Measurements from ENCODE around the gene KLHL29. TPM values are rescaled to one million over a fixed set of nuclear protein-coding genes. Genes with fewer than 3 reads are reported as not detected.

Gene KLHL29
- total and polyA plus RNA-seq, 5 donors from 2014 or later = 0.09 to 1.3 (median 0.24) TPM

DNA sequence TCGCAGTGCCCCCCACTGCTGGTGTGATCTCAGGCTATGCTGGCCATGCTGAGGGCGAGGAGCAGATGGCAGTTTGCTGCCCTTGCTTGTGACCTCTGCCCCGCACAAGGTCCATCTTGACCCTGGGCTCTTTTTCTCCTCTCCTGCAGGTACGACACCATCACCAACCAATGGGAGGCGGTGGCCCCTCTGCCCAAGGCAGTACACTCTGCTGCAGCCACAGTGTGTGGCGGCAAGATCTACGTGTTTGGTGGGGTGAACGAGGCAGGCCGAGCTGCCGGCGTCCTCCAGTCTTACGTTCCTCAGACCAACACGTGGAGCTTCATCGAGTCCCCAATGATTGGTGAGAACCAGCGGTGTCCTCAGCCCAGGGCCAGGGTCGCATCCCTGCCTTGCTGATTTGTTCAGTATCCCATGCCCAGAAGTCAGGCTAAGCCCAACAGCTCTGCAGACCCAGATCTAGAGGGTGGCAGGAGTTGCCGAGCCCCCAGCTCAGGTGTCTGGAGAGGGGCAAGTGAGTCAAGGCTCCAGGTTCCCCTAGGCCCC lies 318.1 kb downstream of the KLHL29 start:
- H3K4me1 Mint-ChIP-seq = no peaks in the 10 kb centered on the region
- H3K27ac Mint-ChIP-seq = no peak overlapping the region
- no peak overlapping the region for H3K4me3 Mint-ChIP-seq
- H3K36me3 ChIP-seq (ENCODE audit: control insufficient read depth, insufficient read depth, low read length) = peaks cover 2% of the 10 kb centered on the region
- no peaks in the 10 kb centered on the region for H3K9me3 Mint-ChIP-seq
- DNase-seq (no peak), ATAC-seq (ENCODE audit: low read depth in 2 of 2) (no peak)
- H3K9me3 ChIP-seq (ENCODE audit: control insufficient read depth in 2 of 2, low read length in 2 of 2) = no peaks in the 10 kb centered on the region
- no peaks in the 10 kb centered on the region for H3K27me3 ChIP-seq (ENCODE audit: control insufficient read depth, insufficient read depth, low read length)
- H3K4me1 ChIP-seq (ENCODE audit: control insufficient read depth, insufficient read depth, low read length, poor library complexity, severe bottlenecking) = no peaks in the 10 kb centered on the region
- no peaks in the 10 kb centered on the region for H3K27me3 Mint-ChIP-seq
- H3K36me3 Mint-ChIP-seq = peaks cover 42% of the 10 kb centered on the region
- H3K27ac ChIP-seq (ENCODE audit: insufficient read depth, low read length, poor library complexity, severe bottlenecking) = no peak overlapping the region
- H3K4me3 ChIP-seq (ENCODE audit: low read depth, low read length) = no peak overlapping the region

DNA sequence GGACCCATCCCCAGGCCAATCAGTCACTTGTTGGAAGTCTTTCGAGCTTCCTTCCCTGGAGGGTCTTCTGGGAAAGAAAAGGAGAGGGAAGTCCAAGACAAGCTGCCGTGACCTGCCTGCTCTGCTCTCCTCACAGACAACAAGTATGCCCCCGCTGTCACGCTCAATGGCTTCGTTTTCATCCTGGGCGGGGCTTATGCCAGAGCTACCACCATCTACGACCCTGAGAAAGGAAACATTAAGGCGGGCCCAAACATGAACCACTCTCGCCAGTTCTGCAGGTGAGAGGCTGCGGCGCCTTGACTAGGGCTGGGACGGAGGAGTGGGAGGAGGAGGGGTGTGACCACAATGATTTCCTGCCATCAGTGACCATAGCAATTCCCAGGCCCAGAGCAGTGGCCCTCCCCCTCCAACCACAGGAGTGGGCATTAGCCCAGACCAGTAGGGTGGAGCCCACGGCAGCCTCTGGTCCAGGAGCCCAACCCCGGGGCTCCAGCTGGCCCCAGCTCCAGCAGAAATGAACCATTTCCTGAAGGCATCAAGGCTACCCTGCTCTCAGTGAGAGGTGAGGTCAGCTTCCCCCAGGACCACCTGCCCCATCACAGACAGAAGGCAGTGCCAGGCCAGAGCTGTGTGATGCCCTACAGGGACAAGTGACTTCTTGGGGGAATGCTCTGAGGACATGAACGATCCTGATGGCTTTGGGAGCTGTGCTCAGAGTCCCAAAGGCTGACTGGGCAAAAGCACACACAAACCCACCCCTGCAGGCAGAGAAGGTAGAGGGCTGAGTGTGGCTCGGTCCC lies 318.8 kb downstream of the KLHL29 start:
- Histone ChIP-seq H3K27ac (ENCODE audit: insufficient read depth, low read length, poor library complexity, severe bottlenecking) (no peak overlapping the region), H3K27me3 (ENCODE audit: control insufficient read depth, insufficient read depth, low read length) (no peaks in the 10 kb centered on the region), H3K4me1 (ENCODE audit: control insufficient read depth, insufficient read depth, low read length, poor library complexity, severe bottlenecking) (no peaks in the 10 kb centered on the region), H3K9me3 (ENCODE audit: control insufficient read depth in 2 of 2, low read length in 2 of 2) (no peaks in the 10 kb centered on the region), H3K36me3 (ENCODE audit: control insufficient read depth, insufficient read depth, low read length) (peaks cover 2% of the 10 kb centered on the region), H3K4me3 (ENCODE audit: low read depth, low read length) (no peak overlapping the region)
- no peaks in the 10 kb centered on the region for H3K27me3 Mint-ChIP-seq
- no peaks in the 10 kb centered on the region for H3K9me3 Mint-ChIP-seq
- H3K4me3 Mint-ChIP-seq = no peak overlapping the region
- DNase-seq (no peak), ATAC-seq (ENCODE audit: low read depth in 2 of 2) (peak in 1 of 2 donors; percentile 13)
- no peak overlapping the region for H3K27ac Mint-ChIP-seq
- H3K4me1 Mint-ChIP-seq = no peaks in the 10 kb centered on the region
- H3K36me3 Mint-ChIP-seq = peaks cover 45% of the 10 kb centered on the region

DNA sequence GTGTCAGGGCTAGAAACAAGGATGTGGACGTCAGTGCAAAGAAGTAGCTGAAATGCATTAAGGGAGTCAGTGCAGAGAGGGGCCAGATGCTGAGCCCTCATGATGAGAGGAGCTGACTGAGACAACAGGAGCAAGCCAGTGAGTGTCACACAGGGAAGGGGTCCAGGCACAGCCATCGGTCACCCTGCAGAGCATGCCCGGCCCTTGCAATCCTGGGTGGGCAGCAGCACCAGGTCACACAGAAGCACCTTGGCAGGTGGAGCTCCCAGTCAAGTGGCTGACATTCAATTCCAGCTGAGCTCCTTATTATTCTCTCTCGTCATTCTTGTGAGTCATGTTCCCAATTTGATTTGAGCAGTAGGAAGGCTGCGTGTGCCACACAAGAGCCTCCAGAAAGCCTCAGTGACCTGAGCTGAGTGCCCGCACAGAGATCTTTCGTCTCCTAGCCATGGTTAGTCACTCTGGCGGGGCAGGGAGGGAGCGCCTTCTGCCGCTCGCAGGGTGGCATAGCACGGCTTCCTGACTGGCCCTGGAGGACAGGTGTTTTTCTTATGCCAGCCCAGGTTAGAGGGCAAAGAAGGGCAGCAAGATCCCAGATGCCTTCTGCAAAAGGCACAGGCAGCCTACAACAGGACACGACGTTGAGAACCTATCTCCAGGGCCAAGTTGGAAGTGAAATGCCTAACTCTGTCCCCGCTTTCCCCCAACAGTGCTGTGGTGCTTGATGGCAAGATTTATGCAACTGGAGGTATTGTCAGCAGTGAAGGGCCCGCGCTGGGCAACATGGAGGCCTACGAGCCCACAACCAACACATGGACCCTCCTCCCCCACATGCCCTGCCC lies 321.0 kb downstream of the KLHL29 start:
- no peak overlapping the region for H3K4me3 Mint-ChIP-seq
- peaks cover 43% of the 10 kb centered on the region for H3K36me3 Mint-ChIP-seq
- no peaks in the 10 kb centered on the region for H3K9me3 Mint-ChIP-seq
- ATAC-seq (ENCODE audit: low read depth in 2 of 2) = no peak
- no peaks in the 10 kb centered on the region for H3K27me3 Mint-ChIP-seq
- H3K4me1 Mint-ChIP-seq = no peaks in the 10 kb centered on the region
- H3K4me3 ChIP-seq (ENCODE audit: low read depth, low read length) = no peak overlapping the region
- no peaks in the 10 kb centered on the region for H3K4me1 ChIP-seq (ENCODE audit: control insufficient read depth, insufficient read depth, low read length, poor library complexity, severe bottlenecking)
- H3K36me3 ChIP-seq (ENCODE audit: control insufficient read depth, insufficient read depth, low read length) = peaks cover 2% of the 10 kb centered on the region
- no peaks in the 10 kb centered on the region for H3K9me3 ChIP-seq (ENCODE audit: control insufficient read depth in 2 of 2, low read length in 2 of 2)
- no peak overlapping the region for H3K27ac ChIP-seq (ENCODE audit: insufficient read depth, low read length, poor library complexity, severe bottlenecking)
- no peaks in the 10 kb centered on the region for H3K27me3 ChIP-seq (ENCODE audit: control insufficient read depth, insufficient read depth, low read length)
- no peak for DNase-seq
- no peak overlapping the region for H3K27ac Mint-ChIP-seq

DNA sequence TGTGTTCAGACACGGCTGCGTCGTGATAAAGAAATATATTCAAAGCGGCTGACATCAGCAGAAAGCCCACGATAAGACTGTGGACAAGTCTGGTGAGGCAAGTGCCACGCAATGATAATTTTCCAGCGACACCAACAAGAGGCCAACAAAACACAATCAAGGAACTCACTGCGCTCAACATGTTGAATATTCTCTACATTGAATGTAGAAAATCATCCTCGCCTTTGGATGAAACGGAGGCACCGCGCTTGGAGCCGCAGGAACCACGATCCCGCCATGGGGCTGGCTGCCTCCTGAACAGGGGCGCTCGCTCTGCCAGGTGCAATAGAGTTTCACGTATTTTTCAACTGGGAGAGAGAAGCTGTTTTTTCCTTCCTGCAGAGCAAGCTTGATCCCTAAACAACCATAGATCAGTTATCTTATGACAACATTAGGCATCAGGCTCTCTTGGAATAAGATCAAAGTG lies 321.7 kb downstream of the KLHL29 start:
- peaks cover 40% of the 10 kb centered on the region for H3K36me3 Mint-ChIP-seq
- no peak overlapping the region for H3K4me3 Mint-ChIP-seq
- H3K27ac Mint-ChIP-seq = peak overlapping the region in 1 of 3 donors; percentile 23
- DNase-seq = no peak
- Histone ChIP-seq H3K36me3 (ENCODE audit: control insufficient read depth, insufficient read depth, low read length) (peaks cover 2% of the 10 kb centered on the region), H3K4me3 (ENCODE audit: low read depth, low read length) (no peak overlapping the region), H3K27ac (ENCODE audit: insufficient read depth, low read length, poor library complexity, severe bottlenecking) (no peak overlapping the region), H3K27me3 (ENCODE audit: control insufficient read depth, insufficient read depth, low read length) (no peaks in the 10 kb centered on the region), H3K4me1 (ENCODE audit: control insufficient read depth, insufficient read depth, low read length, poor library complexity, severe bottlenecking) (no peaks in the 10 kb centered on the region), H3K9me3 (ENCODE audit: control insufficient read depth in 2 of 2, low read length in 2 of 2) (no peaks in the 10 kb centered on the region)
- H3K9me3 Mint-ChIP-seq = no peaks in the 10 kb centered on the region
- H3K4me1 Mint-ChIP-seq = no peaks in the 10 kb centered on the region
- H3K27me3 Mint-ChIP-seq = no peaks in the 10 kb centered on the region
- no peak for ATAC-seq (ENCODE audit: low read depth in 2 of 2)

DNA sequence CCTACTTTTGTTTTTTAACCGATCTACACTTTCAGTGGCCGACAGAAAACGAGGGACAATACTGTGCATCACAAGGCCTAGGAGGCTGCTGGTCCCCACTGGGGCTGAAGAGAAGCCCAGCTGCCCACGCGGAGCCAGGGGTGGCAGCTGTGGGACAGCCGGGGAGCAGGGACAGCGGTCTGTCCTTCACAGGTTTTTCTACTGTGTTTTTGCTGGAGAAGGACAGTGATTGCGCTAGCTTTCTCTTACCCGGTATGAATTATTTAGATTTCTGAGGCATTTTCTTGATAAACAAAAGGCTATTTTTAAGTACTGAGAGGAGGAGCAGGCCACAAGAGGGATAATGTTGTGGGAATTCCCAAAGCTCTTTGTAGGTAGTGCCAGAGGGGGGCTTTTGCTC lies 322.1 kb downstream of the KLHL29 start:
- Histone ChIP-seq H3K36me3 (ENCODE audit: control insufficient read depth, insufficient read depth, low read length) (peaks cover 2% of the 10 kb centered on the region), H3K4me3 (ENCODE audit: low read depth, low read length) (no peak overlapping the region), H3K27me3 (ENCODE audit: control insufficient read depth, insufficient read depth, low read length) (no peaks in the 10 kb centered on the region), H3K27ac (ENCODE audit: insufficient read depth, low read length, poor library complexity, severe bottlenecking) (no peak overlapping the region), H3K4me1 (ENCODE audit: control insufficient read depth, insufficient read depth, low read length, poor library complexity, severe bottlenecking) (no peaks in the 10 kb centered on the region), H3K9me3 (ENCODE audit: control insufficient read depth in 2 of 2, low read length in 2 of 2) (no peaks in the 10 kb centered on the region)
- Mint-ChIP-seq H3K27ac (peak overlapping the region in 1 of 3 donors; percentile 23), H3K9me3 (no peaks in the 10 kb centered on the region), H3K4me1 (no peaks in the 10 kb centered on the region), H3K36me3 (peaks cover 42% of the 10 kb centered on the region), H3K27me3 (no peaks in the 10 kb centered on the region), H3K4me3 (no peak overlapping the region)
- DNase-seq (no peak), ATAC-seq (ENCODE audit: low read depth in 2 of 2) (no peak)

DNA sequence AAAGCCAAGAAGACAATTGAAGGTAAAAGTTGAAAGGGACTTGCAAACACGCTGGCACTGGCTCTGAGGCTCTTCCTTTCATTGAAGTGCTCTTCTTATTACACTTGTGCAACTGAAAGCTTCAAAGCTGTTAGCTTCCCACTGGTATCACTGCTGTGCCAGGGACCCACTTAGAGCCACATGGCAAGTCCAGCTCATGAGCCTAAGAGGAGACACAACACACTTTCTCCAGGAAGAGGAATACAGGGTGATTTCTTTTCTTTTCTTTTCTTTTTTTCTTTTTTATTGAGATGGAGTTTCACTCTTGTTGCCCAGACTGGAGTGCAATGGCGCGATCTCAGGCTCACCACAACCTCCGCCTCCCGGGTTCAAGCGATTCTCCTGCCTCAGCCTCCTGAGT lies 323.8 kb downstream of the KLHL29 start:
- H3K27ac Mint-ChIP-seq = no peak overlapping the region
- no peaks in the 10 kb centered on the region for H3K9me3 Mint-ChIP-seq
- Histone ChIP-seq H3K27ac (ENCODE audit: insufficient read depth, low read length, poor library complexity, severe bottlenecking) (no peak overlapping the region), H3K36me3 (ENCODE audit: control insufficient read depth, insufficient read depth, low read length) (peaks cover 2% of the 10 kb centered on the region), H3K27me3 (ENCODE audit: control insufficient read depth, insufficient read depth, low read length) (no peaks in the 10 kb centered on the region), H3K4me1 (ENCODE audit: control insufficient read depth, insufficient read depth, low read length, poor library complexity, severe bottlenecking) (no peaks in the 10 kb centered on the region), H3K9me3 (ENCODE audit: control insufficient read depth in 2 of 2, low read length in 2 of 2) (no peaks in the 10 kb centered on the region), H3K4me3 (ENCODE audit: low read depth, low read length) (no peak overlapping the region)
- H3K36me3 Mint-ChIP-seq = peaks cover 47% of the 10 kb centered on the region
- ATAC-seq (ENCODE audit: low read depth in 2 of 2) (no peak), DNase-seq (no peak)
- no peak overlapping the region for H3K4me3 Mint-ChIP-seq
- H3K27me3 Mint-ChIP-seq = no peaks in the 10 kb centered on the region
- peaks cover 0 to 4% (median 0%) of the 10 kb centered on the region in 4 donors for H3K4me1 Mint-ChIP-seq

DNA sequence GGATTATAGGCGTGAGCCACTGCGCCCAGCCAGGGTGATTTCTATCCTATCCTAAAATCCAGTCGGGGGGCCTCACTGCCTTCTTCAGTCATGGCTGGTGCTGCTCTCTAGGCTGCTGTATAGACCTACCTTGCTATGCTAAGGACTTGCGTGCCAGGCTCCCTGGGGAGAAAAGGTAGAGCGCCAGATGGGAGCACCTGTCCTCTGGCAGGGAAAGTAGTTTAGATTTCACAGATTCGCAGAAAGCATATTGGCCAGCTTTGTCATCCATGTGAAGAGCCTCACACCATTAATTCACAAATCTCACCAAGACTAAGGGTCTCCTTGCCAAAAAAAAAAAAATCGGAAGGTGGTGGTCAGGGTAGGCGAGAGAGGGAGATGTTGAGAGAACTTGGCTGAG lies 324.3 kb downstream of the KLHL29 start:
- H3K27ac Mint-ChIP-seq = no peak overlapping the region
- Histone ChIP-seq H3K9me3 (ENCODE audit: control insufficient read depth in 2 of 2, low read length in 2 of 2) (no peaks in the 10 kb centered on the region), H3K27me3 (ENCODE audit: control insufficient read depth, insufficient read depth, low read length) (no peaks in the 10 kb centered on the region), H3K27ac (ENCODE audit: insufficient read depth, low read length, poor library complexity, severe bottlenecking) (no peak overlapping the region), H3K4me1 (ENCODE audit: control insufficient read depth, insufficient read depth, low read length, poor library complexity, severe bottlenecking) (no peaks in the 10 kb centered on the region), H3K4me3 (ENCODE audit: low read depth, low read length) (no peak overlapping the region), H3K36me3 (ENCODE audit: control insufficient read depth, insufficient read depth, low read length) (peaks cover 2% of the 10 kb centered on the region)
- peaks cover 0 to 6% (median 0%) of the 10 kb centered on the region in 4 donors for H3K4me1 Mint-ChIP-seq
- H3K36me3 Mint-ChIP-seq = peaks cover 47% of the 10 kb centered on the region
- ATAC-seq (ENCODE audit: low read depth in 2 of 2) (no peak), DNase-seq (no peak)
- H3K9me3 Mint-ChIP-seq = no peaks in the 10 kb centered on the region
- no peaks in the 10 kb centered on the region for H3K27me3 Mint-ChIP-seq
- no peak overlapping the region for H3K4me3 Mint-ChIP-seq
